ENCODE data around the gene MS4A10.
"Not testable (repeated sequence)": the region's sequence is repeated elsewhere in the genome, so short reads cannot be mapped to it uniquely, and the experiment has no call there.

Gene MS4A10

GRCh38 chr11:60788401-60789125, 3.4 kb downstream of the MS4A10 start:
- no peak for DNase-seq

DNA sequence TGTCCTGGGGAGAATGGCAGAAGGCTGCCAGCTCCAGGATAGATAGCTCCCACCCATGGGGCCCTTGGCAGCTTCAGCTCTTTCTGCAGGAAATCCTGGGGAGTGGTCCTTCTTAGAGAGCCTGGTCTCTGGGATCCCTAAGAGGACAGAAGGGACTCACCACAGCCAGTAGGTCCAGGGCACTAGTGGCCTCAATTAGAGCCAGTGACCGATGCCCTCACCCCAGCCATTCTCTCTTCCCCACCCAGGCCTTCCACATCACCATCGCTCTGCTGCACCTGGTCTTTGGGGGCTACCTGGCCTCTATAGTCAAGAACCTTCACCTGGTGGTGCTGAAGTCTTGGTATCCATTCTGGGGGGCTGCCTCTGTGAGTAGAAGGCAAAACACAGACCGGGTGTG, 5.6 kb downstream of the MS4A10 start:
- DNase-seq = no peak

GRCh38 chr11:60791153-60791933, 6.2 kb downstream of the MS4A10 start:
- no peak for DNase-seq

DNA sequence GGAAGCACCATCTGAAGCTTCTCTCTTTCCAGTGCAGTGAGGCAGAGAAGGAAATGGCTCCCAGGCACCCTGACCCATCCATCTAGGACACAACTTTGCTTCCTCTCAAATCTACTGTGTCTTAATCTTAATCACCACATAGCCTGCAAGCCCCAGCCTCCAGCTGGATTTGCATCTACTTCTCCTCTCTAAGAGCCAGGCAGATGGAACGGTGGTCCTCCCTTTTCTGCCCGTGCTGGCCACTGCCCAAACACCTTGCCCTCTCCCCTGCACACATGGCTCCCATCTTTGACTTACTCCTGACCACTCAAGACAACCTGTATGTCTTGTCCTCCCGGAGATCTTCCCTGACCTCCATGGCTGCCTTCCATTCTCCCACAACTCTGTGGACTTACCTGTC, 7.4 kb downstream of the MS4A10 start:
- no peak for DNase-seq

DNA sequence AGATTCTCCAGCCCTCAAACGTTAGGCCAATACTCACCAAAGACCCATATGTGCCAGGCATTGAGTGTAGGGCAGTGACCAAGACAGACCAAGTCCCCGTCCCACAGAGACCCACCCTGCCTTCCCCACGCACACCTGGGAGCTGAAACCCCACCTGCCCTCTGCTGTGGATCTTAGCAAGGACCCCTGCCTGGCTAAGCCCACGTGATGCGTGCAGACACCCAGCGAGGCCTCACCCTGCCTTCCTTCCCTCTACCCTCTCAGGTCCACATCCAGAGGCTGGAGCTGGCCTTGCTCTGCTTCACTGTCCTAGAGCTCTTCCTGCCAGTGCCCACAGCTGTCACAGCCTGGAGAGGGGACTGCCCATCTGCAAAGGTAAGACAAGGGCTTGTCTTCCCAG, 10.2 kb downstream of the MS4A10 start:
- no peak for DNase-seq

GRCh38 chr11:60797846-60798630, 12.9 kb downstream of the MS4A10 start:
- DNase-seq = no peak

DNA sequence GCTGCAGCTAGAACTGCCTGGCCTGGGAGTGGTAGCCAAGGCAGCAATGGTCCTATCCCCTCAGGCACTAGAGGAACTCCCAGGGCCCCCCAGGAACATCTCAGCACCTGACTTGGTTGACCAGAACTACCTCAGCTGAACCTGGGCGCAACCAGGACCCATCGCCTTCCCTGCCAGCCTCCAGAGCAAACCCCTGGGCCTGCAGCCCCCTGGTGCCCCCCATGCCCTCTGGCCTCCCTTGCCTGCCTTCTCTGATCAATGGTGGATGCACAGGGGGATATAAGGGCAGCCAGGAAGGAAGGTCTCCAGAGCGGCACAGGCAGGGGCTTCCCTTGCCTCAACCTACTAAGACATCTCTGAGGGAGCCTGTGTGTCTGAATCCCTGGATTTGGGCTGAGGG, 13.5 kb downstream of the MS4A10 start:
- DNase-seq = no peak

DNA sequence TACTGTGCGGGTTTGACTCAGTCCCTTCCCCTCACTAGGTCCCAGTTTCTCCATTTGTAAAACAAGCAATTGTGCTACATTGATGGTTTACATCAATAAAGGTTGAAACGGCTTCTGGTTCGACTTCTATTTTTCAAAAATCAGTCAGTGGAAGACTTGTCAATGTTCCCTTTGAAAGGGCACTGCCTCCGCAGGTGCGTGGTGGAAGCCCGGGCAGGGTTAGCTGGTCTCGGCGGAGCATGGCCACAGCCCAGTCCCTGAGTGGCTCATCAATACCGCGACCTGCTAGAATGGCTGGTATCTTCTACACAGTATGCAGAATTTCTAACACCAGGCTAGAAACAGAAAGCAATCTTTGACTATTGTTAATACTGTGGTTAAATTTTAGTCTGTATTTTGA, 16.1 kb downstream of the MS4A10 start:
- no peak for DNase-seq

- no peak for DNase-seq
These were observed 18.3 kb downstream of the MS4A10 start for GRCh38 chr11:60803273-60803936.

- no peak for DNase-seq
These were observed 24.1 kb downstream of the MS4A10 start for GRCh38 chr11:60809249-60809648.

DNA sequence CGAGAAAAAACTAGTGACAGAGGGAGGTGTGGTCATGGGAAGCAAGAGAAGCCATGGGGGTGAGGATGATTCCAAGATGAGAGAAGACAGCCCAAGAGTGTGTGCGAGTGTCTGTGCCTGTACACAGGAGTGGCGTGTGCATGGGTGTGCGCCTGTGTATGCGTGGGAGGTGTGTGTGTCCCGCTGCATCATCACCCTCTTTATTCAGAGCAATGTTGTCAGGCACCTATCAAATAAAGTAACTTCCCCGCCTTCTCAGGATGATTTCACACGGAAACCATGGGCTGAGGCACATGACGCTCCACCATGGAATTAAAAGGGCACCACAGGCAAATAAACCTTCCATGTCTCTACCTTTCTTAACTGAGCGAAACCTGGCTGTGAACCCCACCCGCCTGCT, 24.6 kb downstream of the MS4A10 start:
- no peak for DNase-seq

- DNase-seq = no peak
These were observed 25.0 kb downstream of the MS4A10 start for GRCh38 chr11:60810151-60810550.

- no peak for DNase-seq
These were observed 25.4 kb downstream of the MS4A10 start for GRCh38 chr11:60810569-60810968.

- no peak for DNase-seq
These were observed 28.2 kb downstream of the MS4A10 start for GRCh38 chr11:60813324-60813723.

DNA sequence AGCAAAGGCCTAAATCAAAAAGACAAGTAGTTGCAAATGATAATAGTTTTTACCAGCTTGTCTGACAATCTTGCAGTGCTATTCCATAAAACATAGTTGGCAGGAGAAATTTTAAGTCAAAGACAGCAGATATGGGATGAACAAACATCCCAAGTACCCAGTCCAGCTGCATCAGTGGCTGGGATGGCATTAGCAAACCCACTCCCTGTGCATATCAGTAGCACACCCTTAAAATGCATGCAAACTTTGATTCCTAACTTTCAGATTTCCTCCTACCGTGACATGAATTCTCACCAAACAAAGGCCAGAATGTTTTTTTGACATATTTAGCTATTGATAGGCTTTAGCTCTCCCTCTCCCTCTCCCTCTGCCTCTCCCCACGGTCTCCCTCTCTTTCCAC, 29.0 kb downstream of the MS4A10 start:
- DNase-seq = no peak

DNA sequence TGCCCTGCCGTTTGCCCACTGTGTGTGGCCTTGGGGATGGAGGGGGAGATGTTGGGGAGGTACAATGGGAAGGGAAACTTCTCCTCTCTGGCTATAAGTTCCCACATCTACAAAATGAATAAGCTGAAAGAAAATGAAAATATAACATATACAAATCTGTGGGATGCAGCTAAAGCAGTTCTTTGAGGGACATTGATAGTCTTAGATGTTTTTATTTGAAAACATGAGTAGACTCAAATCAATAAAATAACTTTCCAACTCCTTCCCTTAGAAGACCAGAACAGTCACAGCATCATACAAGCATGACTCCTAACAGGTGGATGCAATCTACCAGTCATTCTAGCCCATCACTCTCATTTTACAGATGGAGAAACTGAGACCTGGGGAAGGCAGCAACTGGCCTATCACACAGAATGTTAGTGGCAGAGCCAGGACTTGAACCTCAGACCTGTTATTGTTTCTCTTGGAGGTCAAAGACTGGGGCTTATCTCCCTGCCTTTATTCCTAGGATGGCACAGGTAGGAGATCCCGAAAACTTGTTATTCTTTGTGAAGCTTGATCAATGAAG, 31.5 kb downstream of the MS4A10 start:
- no peak for DNase-seq

DNA sequence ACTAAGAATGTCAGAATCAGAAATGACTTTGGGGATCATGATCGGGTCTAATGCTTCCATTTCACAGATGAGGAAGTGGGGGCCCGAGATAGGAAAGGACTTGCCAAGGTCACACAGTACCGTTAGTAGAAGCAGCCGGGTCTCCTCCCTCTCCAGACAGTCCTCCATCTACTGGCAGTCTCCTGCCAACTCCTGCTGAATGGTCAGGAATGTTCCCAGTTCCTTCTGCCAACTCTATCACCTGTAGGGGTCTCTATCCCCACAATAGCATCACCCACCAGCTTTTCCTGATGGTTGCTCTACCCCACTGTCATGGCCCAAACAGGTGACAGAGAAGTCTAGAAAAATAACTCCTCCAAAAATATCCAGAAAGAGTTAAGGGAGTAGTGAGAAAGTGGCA, 32.9 kb downstream of the MS4A10 start:
- no peak for DNase-seq

DNA sequence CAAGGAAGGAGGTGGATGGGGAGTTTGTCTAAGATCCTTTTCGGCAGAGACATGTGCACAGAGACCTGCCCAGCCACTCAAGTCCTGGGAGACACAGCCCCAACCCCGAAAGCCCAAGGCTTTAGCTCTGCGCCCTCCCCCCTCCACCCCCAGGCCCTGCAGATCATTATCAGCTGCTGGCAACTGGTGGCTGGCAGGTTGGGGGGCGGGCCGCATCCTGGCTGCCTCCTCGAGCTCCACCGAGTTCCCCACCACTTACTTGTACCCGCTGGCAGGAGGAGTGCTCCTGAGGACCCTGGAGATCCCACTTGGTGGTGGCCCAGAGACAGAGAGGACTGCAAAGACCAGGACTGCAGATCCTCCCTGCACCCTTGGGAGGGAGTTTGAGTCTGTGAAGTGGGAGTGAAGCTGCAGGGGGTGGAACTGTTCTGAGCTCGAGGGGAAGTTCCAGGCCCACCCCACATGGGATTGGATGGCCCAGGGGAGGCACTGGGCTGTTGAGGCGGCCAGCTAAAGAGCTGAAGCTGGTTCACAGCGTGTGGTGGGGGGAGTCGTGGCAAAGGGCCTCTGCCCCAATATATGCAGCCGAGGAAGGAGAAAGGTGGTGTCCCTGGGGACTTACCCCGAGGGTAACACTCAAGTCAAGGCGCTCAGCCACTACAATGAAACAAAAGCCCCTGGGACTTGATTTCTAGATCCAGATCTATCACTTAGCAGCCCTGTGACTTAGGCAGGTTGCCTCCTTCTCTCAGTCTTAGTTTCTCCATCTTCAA, 36.9 kb downstream of the MS4A10 start:
- DNase-seq = no peak

DNA sequence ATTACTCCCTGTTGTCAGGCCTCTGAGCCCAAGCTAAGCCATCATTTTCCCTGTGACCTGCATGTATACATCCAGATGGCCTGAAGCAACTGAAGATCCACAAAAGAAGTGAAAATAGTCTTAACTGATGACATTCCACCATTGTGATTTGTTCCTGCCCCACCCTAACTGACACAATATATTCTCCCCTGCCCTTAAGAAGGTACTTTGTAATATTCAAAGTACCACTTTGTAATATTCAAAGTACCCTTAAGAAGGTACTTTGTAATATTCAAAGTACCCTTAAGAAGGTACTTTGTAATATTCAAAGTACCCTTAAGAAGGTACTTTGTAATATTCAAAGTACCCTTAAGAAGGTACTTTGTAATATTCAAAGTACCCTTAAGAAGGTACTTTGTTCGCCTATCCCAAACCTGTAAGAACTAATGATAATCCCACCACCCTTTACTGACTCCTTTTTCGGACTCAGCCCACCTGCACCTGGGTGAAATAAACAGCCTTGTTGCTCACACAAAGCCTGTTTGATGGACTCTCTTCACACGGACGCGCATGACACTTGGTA, 38.7 kb downstream of the MS4A10 start:
- DNase-seq = not testable (repeated sequence)

DNA sequence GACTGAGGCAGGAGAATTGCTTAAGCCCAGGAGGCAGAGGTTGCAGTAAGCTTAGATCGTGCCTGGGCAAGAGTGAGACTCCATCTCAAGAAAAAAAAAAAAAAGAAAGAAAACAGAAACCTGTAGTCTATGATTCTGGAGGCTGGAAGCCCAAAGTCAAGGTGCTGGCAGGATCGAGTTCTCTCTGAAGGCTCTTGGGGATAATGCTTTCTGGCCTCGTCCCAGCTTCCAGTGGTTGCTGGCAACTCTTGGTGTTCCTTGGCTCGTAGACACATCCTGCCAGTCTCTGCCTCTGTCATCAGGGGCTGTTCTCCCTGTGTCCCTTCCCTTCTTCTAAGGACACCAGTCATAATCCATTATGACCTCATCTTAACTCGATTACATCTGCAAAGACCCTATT, 40.0 kb downstream of the MS4A10 start:
- no peak for DNase-seq

GRCh38 chr11:60825790-60826189, 40.7 kb downstream of the MS4A10 start:
- DNase-seq = no peak
